GM23338 (cell line): ENCODE results near the gene IL12RB1. TPM values are rescaled to one million over a fixed set of nuclear protein-coding genes. Genes with fewer than 3 reads are reported as not detected.

Experiments
- ATAC-seq: fragments of 200-7000 bp; cut with Tn5 transposase; 3 replicates; pipeline ENCODE4 v1.9.1; 2020
- DNase-seq: peaks from one replicate; pipeline ENCODE4 v3.0.0-alpha.2; 2015; ENCODE audit warnings: low spot score
- H2AFZ ChIP-seq: fragments of 200-600 bp; sonication (generic); 2 replicates; pipeline ENCODE4 v1.8.0; 2016; ENCODE audit warnings: antibody characterized with exemption, mild to moderate bottlenecking, moderate library complexity
- H3F3A ChIP-seq: fragments of 200-600 bp; sonication (generic); replicated peaks from 2 replicates; pipeline ENCODE4 v1.8.0; 2017; ENCODE audit warnings: antibody characterized with exemption, mixed run types, low read depth
- H3K27ac ChIP-seq: fragments of 200-600 bp; sonication (generic); 2 replicates; pipeline ENCODE4 v1.6.1; 2016; ENCODE audit warnings: low read depth
- H3K27me3 ChIP-seq: fragments of 200-600 bp; sonication (generic); 2 replicates; pipeline ENCODE4 v1.8.0; 2016; ENCODE audit warnings: mild to moderate bottlenecking, mixed run types, moderate library complexity; ENCODE audit not compliant: insufficient read depth
- H3K36me3 ChIP-seq: fragments of 200-600 bp; sonication (generic); 2 replicates; pipeline ENCODE4 v1.8.0; 2016; ENCODE audit warnings: mild to moderate bottlenecking; ENCODE audit not compliant: insufficient read depth
- H3K4me1 ChIP-seq: fragments of 200-600 bp; sonication (generic); 2 replicates; pipeline ENCODE4 v1.8.0; 2016; ENCODE audit warnings: mild to moderate bottlenecking, moderate library complexity; ENCODE audit not compliant: insufficient read depth
- H3K4me2 ChIP-seq: fragments of 200-600 bp; sonication (generic); 2 replicates; pipeline ENCODE4 v1.7.1; 2017; ENCODE audit warnings: mixed run types
- H3K4me3 ChIP-seq: fragments of 200-600 bp; sonication (generic); 2 replicates; pipeline ENCODE4 v1.6.1; 2016; ENCODE audit warnings: mixed run types
- H3K79me2 ChIP-seq: fragments of 200-600 bp; sonication (generic); replicated peaks from 2 replicates; pipeline ENCODE4 v1.8.0; 2017; ENCODE audit warnings: mild to moderate bottlenecking; ENCODE audit not compliant: insufficient read depth
- H3K9me2 ChIP-seq: fragments of 200-600 bp; sonication (generic); 2 replicates; pipeline ENCODE4 v1.8.0; 2017; ENCODE audit not compliant: insufficient read depth
- H4K20me1 ChIP-seq: fragments of 200-600 bp; sonication (generic); replicated peaks from 2 replicates; pipeline ENCODE4 v1.8.0; 2017; ENCODE audit warnings: mild to moderate bottlenecking; ENCODE audit not compliant: insufficient read depth
- H3K27ac Mint-ChIP-seq: 2 replicates; pipeline ENCODE4 v1.8.0; 2020; ENCODE audit warnings: inconsistent platforms, mild to moderate bottlenecking, moderate library complexity, mixed read lengths
- H3K27me3 Mint-ChIP-seq: 3 replicates; pipeline ENCODE4 v1.8.0; 2022; ENCODE audit warnings: low read depth, mild to moderate bottlenecking, moderate library complexity, mixed read lengths, inconsistent platforms; ENCODE audit not compliant: insufficient read depth, poor library complexity
- H3K36me3 Mint-ChIP-seq: 3 replicates; pipeline ENCODE4 v1.8.0; 2021; ENCODE audit warnings: low read depth, mild to moderate bottlenecking, inconsistent platforms, moderate library complexity, mixed read lengths
- H3K4me1 Mint-ChIP-seq: 3 replicates; pipeline ENCODE4 v1.8.0; 2020; ENCODE audit warnings: mild to moderate bottlenecking, inconsistent platforms, mixed read lengths
- H3K4me3 Mint-ChIP-seq: 3 replicates; pipeline ENCODE4 v1.8.0; 2021; ENCODE audit warnings: moderate library complexity, mild to moderate bottlenecking, inconsistent platforms, mixed read lengths
- H3K9me3 Mint-ChIP-seq: 3 replicates; pipeline ENCODE4 v1.8.0; 2020; ENCODE audit warnings: moderate library complexity, mild to moderate bottlenecking, inconsistent platforms, mixed read lengths
- CREB1 ChIP-seq: fragments of 250-450 bp; sonication (Bioruptor Pico); IDR thresholded peaks from 2 replicates; pipeline ENCODE4 v1.5.0; 2020; ENCODE audit warnings: low read depth, mild to moderate bottlenecking, moderate library complexity
- ETS1 ChIP-seq: IDR thresholded peaks from 2 replicates; pipeline ENCODE4 v1.6.1; 2016; ENCODE audit warnings: antibody characterized with exemption
- EZH2 ChIP-seq: fragments of 200-600 bp; sonication (generic); IDR thresholded peaks from one replicate; pipeline ENCODE4 v1.8.0; 2017; ENCODE audit warnings: antibody characterized with exemption, mild to moderate bottlenecking, low read depth; ENCODE audit not compliant: unreplicated experiment
- EZH2phosphoT487 ChIP-seq: fragments of 200-600 bp; sonication (generic); IDR thresholded peaks from one replicate; pipeline ENCODE4 v1.8.1; 2018; ENCODE audit warnings: antibody characterized with exemption; ENCODE audit not compliant: unreplicated experiment
- JUNB ChIP-seq: IDR thresholded peaks from one replicate; pipeline ENCODE4 v1.6.1; 2016; ENCODE audit warnings: antibody characterized with exemption; ENCODE audit not compliant: unreplicated experiment
- NANOG ChIP-seq: IDR thresholded peaks from 2 replicates; pipeline ENCODE4 v1.6.1; 2016; ENCODE audit warnings: antibody characterized with exemption, borderline replicate concordance
- STAT1 ChIP-seq: IDR thresholded peaks from one replicate; pipeline ENCODE4 v1.6.1; 2016; ENCODE audit warnings: antibody characterized with exemption; ENCODE audit not compliant: unreplicated experiment
- ZNF331 ChIP-seq: fragments of 250-450 bp; sonication (Bioruptor Pico); IDR thresholded peaks from 2 replicates; pipeline ENCODE4 v1.5.0; 2020; ENCODE audit warnings: low read depth, mild to moderate bottlenecking, moderate library complexity
- ZNF462 ChIP-seq: fragments of 250-450 bp; sonication (Bioruptor Pico); IDR thresholded peaks from 2 replicates; pipeline ENCODE4 v1.5.0; 2020; ENCODE audit warnings: mild to moderate bottlenecking, moderate library complexity
- polyA plus RNA-seq: library from polyadenylated mRNA; unstranded; fragments of >200 nt; fragmentation: Nextera tagmentation; extraction: Ambion mirVana; gene quantifications from 2 replicates; pipeline ENCODE4 v1.2.1, GENCODE V29; 2016
- total RNA-seq: library from RNA; depleted of rRNA; stranded (reverse); fragments of >200 nt; shearing (Covaris generic); gene quantifications from 2 replicates; pipeline ENCODE4 v1.2.3, GENCODE V29; 2014
- TF ChIP-seq, protein P1 (sequence below), 2 experiments: fragments of 200-600 bp in 1 of 2; sonication (generic) in 1 of 2; conservative IDR thresholded peaks; 2 replicates each; pipeline versions ENCODE4 v1.5.1 to v1.6.1; 2016 to 2017; ENCODE audit warnings: antibody characterized with exemption in 2 of 2, low read depth in 2 of 2, mild to moderate bottlenecking in 2 of 2, moderate library complexity in 1 of 2

Gene IL12RB1
- total and polyA plus RNA-seq, 2 experiments from 2014 or later, result not detected

DNA sequence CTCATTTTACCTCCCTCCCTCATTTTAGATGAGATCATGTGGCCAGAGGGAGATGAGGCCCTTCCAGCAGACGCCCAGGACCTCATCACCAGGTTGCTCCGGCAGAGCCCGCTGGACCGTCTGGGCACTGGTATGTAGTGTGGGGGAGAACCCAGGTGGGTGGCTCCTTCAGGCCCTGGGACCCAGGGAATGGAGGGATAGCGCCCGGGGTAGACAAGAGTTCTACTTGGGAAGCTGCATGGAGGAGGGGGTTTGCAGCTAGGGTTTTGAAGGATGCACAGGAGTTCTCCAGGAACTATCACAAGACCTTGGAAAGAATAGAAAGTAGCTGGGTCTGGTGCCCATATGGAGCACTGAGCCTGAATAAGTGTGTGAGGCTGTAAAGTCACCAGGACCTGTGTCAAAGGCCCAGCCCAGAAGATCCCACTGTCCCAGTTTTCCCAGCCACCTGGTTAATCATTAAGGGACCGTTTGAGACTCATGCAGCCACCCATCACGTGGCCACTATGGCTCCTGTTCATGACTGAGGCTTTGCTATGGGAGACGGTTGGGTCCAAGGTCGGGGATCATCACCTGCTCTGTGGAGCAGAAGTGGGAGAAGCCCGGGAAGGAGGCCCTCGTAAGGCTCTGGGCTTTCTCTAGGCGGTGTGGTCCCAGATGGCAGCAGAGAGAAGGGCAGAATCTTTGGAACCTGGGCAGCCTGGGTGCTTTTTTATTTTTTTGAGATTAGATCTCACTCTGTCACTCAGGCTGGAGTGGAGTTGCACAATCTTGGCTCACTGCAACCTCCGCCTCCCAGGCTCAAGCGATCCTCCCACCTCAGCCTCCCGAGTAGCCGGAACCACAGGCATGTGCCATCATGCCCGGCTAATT lies 49.2 kb upstream of the IL12RB1 start:
- Mint-ChIP-seq H3K4me3 (no peak overlapping the region), H3K27ac (no peak overlapping the region), H3K9me3 (no peaks in the 10 kb centered on the region; the same call in 2 of the 3 replicates), H3K4me1 (no peaks in the 10 kb centered on the region), H3K36me3 (peaks cover 27% of the 10 kb centered on the region), H3K27me3 (peaks cover 4% of the 10 kb centered on the region)
- DNase-seq, result no peak
- no peaks in the 10 kb centered on the region for H3K27me3 ChIP-seq
- peaks cover 11% of the 10 kb centered on the region; the same call in 1 of the 2 replicates for H4K20me1 ChIP-seq
- H2AFZ ChIP-seq, result no peak overlapping the region
- H3K4me1 ChIP-seq, result no peaks in the 10 kb centered on the region
- H3K36me3 ChIP-seq, result peaks cover 6% of the 10 kb centered on the region; the same call in 1 of the 2 replicates
- TF ChIP-seq ZNF462 (CRISPR knock-in tag), result no peak
- TF ChIP-seq ZNF331 (CRISPR knock-in tag), result no peak
- no peak for TF ChIP-seq EZH2phosphoT487
- TF ChIP-seq CREB1 (CRISPR knock-in tag), result no peak
- no peak for TF ChIP-seq JUNB
- no peak for TF ChIP-seq STAT1
- TF ChIP-seq, protein P1, sequence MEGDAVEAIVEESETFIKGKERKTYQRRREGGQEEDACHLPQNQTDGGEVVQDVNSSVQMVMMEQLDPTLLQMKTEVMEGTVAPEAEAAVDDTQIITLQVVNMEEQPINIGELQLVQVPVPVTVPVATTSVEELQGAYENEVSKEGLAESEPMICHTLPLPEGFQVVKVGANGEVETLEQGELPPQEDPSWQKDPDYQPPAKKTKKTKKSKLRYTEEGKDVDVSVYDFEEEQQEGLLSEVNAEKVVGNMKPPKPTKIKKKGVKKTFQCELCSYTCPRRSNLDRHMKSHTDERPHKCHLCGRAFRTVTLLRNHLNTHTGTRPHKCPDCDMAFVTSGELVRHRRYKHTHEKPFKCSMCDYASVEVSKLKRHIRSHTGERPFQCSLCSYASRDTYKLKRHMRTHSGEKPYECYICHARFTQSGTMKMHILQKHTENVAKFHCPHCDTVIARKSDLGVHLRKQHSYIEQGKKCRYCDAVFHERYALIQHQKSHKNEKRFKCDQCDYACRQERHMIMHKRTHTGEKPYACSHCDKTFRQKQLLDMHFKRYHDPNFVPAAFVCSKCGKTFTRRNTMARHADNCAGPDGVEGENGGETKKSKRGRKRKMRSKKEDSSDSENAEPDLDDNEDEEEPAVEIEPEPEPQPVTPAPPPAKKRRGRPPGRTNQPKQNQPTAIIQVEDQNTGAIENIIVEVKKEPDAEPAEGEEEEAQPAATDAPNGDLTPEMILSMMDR (conservative IDR thresholded peaks at IDR 0.05; ENCODE audit: low read depth in 2 of 2), result no peak
- no peak for TF ChIP-seq NANOG
- no peak for TF ChIP-seq ETS1
- no peak for TF ChIP-seq EZH2
- no peak overlapping the region for H3K27ac ChIP-seq
- no peak overlapping the region for H3K4me3 ChIP-seq
- no peaks in the 10 kb centered on the region for H3K79me2 ChIP-seq
- no peak overlapping the region for H3K4me2 ChIP-seq
- H3F3A ChIP-seq, result no peaks in the 10 kb centered on the region
- H3K9me2 ChIP-seq, result no peaks in the 10 kb centered on the region
- ATAC-seq, result no peak
